HUES48 (cell line): ENCODE measurements around the gene SPATS2L.

Experiments used
- H3K27ac ChIP-seq: one replicate; pipeline ENCODE4 v1.7.0; 2013; ENCODE audit warnings: low read depth, low read length, inconsistent platforms
- H3K27me3 ChIP-seq: 2 replicates; pipeline ENCODE4 v1.6.1; 2013; ENCODE audit warnings: mild to moderate bottlenecking, low read length; ENCODE audit not compliant: control insufficient read depth, insufficient read depth
- H3K36me3 ChIP-seq: 2 replicates; pipeline ENCODE4 v1.6.1; 2013; ENCODE audit warnings: low read length; ENCODE audit not compliant: control insufficient read depth, insufficient read depth
- H3K4me1 ChIP-seq: 2 replicates; pipeline ENCODE4 v1.6.1; 2013; ENCODE audit warnings: mild to moderate bottlenecking, low read length; ENCODE audit not compliant: control insufficient read depth, insufficient read depth
- H3K4me3 ChIP-seq: 2 replicates; pipeline ENCODE4 v1.5.1; 2013; ENCODE audit warnings: mild to moderate bottlenecking, low read depth, low read length
- H3K9ac ChIP-seq: 2 replicates; pipeline ENCODE4 v1.6.1; 2013; ENCODE audit warnings: mild to moderate bottlenecking, low read depth, low read length, moderate library complexity
- H3K9me3 ChIP-seq: 2 replicates; pipeline ENCODE4 v1.6.1; 2013; ENCODE audit warnings: low read length; ENCODE audit not compliant: control insufficient read depth, insufficient read depth

SPATS2L gene

DNA sequence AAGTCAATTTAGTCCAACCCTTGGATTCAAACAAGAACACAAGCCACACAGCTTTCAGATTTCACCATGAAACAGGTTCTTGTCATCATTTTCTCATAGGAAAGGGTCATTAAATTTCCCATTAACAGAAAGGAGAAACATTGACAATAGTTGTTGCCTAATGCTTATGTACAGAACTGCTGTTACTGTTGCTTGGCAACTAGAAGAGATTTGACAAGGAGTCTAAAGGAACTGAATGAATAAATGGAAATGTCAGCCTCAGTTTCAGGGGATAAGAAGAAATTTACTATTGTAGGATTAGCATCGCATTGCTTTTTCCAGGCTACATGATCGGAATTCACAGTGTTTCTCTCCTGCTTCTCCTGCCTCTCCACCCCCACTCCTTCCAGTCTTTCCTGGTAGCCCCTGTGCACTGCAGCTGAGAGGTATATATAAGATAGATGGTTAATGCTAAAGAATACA is 90.3 kb downstream of the SPATS2L start:
- Histone ChIP-seq H3K4me3 (no peak overlapping the region), H3K9ac (no peak overlapping the region), H3K27me3 (no peaks in the 10 kb centered on the region), H3K4me1 (peaks cover 14% of the 10 kb centered on the region), H3K9me3 (no peaks in the 10 kb centered on the region), H3K36me3 (peaks cover 3% of the 10 kb centered on the region; the same call in 1 of the 2 replicates), H3K27ac (no peak overlapping the region)

DNA sequence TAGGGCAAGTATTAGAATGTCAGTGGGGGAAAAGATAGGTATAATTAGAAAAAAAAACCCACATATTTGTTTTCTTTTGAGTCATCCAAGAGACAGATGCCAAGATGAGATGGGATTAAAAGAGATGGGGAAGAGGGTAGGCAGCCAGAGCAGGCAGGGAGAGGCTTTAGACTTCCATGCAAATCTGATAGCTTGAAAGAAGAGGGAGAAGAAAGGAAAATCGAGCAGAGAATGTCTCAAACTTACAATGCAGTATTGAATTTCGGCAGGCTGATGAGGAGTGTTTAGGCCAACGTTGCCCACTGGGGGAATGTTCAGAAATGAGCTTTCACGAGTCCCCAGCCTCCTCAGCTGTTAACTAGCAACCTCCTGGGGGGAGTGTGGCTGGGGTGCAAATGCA is 91.3 kb downstream of the SPATS2L start:
- Histone ChIP-seq H3K36me3 (0 out of 2 replicates have a peak, but pooled peaks cover 4% of the 10 kb centered on the region), H3K27ac (no peak overlapping the region), H3K4me1 (peaks cover 14% of the 10 kb centered on the region), H3K9ac (no peak overlapping the region), H3K27me3 (no peaks in the 10 kb centered on the region), H3K9me3 (no peaks in the 10 kb centered on the region), H3K4me3 (no peak overlapping the region)

DNA sequence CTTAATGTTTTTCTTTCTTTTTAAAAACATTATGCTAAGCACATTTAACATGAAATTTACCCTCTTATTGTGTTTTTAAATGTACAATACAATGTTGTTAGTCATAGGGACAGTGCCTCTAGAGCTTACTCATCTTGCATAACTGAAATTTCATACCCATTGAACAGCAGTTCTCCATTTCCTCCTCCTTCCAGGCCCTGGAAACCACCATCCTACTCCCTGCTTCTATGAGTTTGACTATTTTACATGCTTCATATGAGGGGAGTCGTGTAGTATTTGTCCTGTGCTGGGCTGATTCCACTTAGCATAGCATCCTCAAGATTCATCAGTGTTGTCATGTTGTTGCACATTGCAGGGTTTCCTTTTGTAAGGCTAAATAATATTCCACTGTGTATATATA is 92.6 kb downstream of the SPATS2L start:
- Histone ChIP-seq H3K4me3 (no peak overlapping the region), H3K9me3 (no peaks in the 10 kb centered on the region), H3K36me3 (0 out of 2 replicates have a peak, but pooled peaks cover 4% of the 10 kb centered on the region), H3K27me3 (no peaks in the 10 kb centered on the region), H3K4me1 (peaks cover 13% of the 10 kb centered on the region), H3K27ac (no peak overlapping the region), H3K9ac (no peak overlapping the region)

DNA sequence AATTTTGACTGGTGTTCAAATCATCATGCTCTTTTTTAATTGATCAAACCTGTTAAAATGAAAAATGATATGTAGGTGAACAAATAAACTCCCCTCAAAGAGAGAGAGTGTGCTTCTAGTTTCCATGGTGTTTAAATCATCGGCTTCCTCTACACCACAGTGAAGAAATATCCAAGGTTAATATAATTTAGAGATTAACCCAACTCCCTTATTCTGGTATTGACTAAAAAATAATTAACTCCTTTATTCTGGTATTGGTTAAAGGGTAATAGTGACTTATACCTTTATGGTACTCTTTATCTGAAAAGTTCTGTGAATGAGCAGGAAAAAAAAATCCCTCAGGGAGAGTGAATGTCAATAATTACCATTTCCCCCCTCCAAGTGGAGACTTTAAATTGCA is 93.1 kb downstream of the SPATS2L start:
- H3K9ac ChIP-seq, result no peak overlapping the region
- H3K27me3 ChIP-seq, result no peaks in the 10 kb centered on the region
- no peak overlapping the region for H3K27ac ChIP-seq
- H3K9me3 ChIP-seq, result no peaks in the 10 kb centered on the region
- H3K4me3 ChIP-seq, result no peak overlapping the region
- peaks cover 7% of the 10 kb centered on the region for H3K4me1 ChIP-seq
- 0 out of 2 replicates have a peak, but pooled peaks cover 4% of the 10 kb centered on the region for H3K36me3 ChIP-seq

DNA sequence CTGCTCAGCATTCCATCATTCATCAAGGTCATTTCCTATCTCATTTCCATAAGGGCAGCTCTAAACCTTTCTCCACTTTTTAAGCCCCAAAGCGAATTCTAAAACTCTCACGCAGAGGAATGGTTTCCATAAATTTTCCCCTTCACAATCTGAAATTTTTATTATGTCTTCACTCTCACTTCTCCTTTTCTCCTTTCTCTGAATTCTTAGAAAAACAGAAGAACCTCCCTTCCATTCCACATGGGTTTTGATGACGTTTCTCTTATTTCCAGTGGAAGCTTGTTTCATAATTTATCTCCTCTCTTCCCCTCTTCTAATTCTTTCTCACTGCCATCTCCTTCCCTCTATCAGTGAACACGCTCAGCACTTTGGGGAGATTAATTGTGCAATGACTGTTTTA is 97.3 kb downstream of the SPATS2L start:
- H3K9ac ChIP-seq, result no peak overlapping the region
- peaks cover 10% of the 10 kb centered on the region for H3K4me1 ChIP-seq
- no peak overlapping the region for H3K4me3 ChIP-seq
- 0 out of 2 replicates have a peak, but pooled peaks cover 4% of the 10 kb centered on the region for H3K36me3 ChIP-seq
- no peak overlapping the region for H3K27ac ChIP-seq
- no peaks in the 10 kb centered on the region for H3K9me3 ChIP-seq
- H3K27me3 ChIP-seq, result no peaks in the 10 kb centered on the region

DNA sequence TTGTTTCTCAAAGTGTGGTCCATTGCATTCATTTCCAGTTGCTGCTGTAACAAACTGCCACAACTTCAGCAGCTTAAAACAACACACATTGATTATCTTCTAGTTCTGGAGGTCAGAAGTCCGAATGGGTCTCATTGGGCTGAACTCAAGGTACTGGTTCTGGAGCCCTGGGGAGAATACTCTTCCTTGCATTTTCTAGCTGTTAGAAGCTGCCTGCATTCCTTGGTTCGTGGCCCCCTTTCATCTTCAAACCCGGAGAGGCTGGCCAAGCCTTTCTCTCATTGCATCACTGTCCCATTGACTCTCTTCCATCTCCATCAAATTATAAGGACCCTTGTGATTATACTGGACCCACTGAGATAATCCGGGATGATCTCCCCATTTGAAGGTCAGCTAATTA is 98.1 kb downstream of the SPATS2L start:
- Histone ChIP-seq H3K9me3 (no peaks in the 10 kb centered on the region), H3K9ac (no peak overlapping the region), H3K4me1 (peaks cover 10% of the 10 kb centered on the region), H3K27ac (no peak overlapping the region), H3K4me3 (no peak overlapping the region), H3K27me3 (no peaks in the 10 kb centered on the region), H3K36me3 (0 out of 2 replicates have a peak, but pooled peaks cover 4% of the 10 kb centered on the region)

DNA sequence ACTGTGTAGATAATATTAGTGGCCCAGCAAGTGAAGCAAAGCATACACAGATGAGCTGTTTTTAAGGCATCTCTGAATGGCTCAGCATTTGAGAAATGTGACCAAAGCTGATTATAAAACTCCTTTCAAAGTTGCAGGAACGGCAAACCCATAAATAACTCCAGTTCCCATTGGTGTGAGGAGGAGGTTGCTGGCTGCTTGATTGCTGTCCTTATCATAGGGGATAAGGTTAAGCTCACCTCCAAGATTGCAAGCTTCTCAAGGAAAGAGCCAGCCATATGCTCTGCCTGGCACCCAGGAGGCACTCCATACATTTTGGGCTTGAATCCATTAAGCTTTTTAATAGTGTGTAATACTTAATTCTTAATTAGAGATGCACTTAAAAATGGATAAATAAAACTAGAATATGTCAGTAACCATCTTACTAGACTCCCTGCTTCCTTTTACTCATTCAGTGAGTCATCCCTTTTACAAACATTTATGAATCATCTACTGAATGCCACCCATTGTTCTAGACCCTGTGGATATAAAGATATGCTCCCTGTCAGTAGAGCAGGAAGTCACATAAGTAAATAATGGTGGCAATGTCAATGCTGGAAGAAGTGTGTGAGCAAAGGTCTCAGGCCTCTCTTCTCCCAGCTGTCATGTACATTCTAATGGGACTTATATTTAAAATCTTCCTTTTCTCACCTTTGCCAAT is 99.3 kb downstream of the SPATS2L start:
- Histone ChIP-seq H3K9ac (no peak overlapping the region), H3K36me3 (0 out of 2 replicates have a peak, but pooled peaks cover 4% of the 10 kb centered on the region), H3K4me3 (no peak overlapping the region), H3K27ac (peak overlapping the region; percentile 76), H3K27me3 (no peaks in the 10 kb centered on the region), H3K4me1 (peaks cover 10% of the 10 kb centered on the region), H3K9me3 (no peaks in the 10 kb centered on the region)

DNA sequence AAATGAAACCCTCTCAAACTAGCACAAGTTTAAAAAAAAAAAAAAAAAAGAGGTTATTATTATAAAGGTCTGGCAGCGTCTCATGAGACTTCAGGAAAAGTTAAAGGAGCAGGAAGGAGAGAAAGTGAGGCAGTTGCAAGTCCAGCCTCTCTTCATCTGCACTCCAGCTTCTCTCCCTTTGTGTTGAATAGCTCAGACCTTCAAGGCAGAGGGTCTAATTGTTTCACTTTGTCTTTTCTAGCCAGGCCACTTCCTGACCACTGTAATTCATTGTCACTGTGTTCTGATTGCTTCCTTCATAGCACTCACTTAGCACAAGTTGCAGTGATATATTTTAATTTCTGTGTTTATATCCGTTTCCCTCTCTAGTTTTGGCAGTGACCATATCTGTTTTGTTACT is 99.9 kb downstream of the SPATS2L start:
- H3K27ac ChIP-seq, result peak overlapping the region; percentile 76
- H3K9ac ChIP-seq, result no peak overlapping the region
- no peak overlapping the region for H3K4me3 ChIP-seq
- peaks cover 10% of the 10 kb centered on the region for H3K4me1 ChIP-seq
- H3K27me3 ChIP-seq, result no peaks in the 10 kb centered on the region
- H3K36me3 ChIP-seq, result 0 out of 2 replicates have a peak, but pooled peaks cover 4% of the 10 kb centered on the region
- H3K9me3 ChIP-seq, result no peaks in the 10 kb centered on the region

DNA sequence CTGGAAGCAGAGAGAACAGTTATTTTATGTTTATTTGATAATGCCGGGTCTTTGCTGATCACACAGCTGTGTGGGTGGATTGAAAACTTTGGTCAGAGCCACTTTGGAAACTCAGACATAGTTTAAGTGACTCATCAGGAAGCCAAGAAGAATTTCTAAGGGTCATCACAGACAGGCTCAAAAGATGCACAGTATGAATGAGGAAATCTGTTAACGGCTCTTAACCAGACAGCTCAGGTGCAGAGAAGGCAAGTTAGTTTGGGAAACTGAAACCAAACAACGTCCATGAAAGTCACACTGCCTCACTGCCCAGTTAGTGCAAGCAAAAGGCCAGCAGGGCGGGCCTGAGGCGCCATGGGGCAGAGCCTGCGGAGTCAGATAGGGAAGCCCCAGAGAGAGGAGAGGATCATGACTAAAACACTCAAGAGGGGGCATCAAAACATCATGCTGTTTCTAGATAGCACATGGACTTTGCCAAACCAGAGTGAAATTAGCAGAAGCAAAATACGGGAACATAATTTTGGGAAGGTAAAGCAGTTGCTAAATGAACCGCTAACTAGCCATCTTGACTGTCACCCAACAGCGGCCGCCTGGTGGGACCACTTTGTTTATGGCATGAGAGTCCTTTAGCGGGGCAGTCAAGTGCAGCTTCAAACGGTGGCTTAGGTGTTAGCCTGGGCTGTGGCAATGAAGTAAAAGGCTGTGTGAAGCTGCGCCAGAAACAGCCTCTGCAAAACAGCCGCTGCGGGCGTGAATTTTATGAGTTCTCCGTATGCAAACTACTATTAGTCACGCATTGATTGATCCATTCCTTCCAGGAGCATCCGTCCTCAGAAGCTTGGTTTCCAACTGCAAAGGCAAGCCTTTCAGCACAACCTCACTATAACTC is 102.2 kb downstream of the SPATS2L start:
- H3K27me3 ChIP-seq, result no peaks in the 10 kb centered on the region
- H3K4me3 ChIP-seq, result no peak overlapping the region
- H3K27ac ChIP-seq, result peak overlapping the region; percentile 17
- peaks cover 10% of the 10 kb centered on the region for H3K4me1 ChIP-seq
- no peaks in the 10 kb centered on the region for H3K9me3 ChIP-seq
- peaks cover 16% of the 10 kb centered on the region for H3K36me3 ChIP-seq
- H3K9ac ChIP-seq, result no peak overlapping the region

DNA sequence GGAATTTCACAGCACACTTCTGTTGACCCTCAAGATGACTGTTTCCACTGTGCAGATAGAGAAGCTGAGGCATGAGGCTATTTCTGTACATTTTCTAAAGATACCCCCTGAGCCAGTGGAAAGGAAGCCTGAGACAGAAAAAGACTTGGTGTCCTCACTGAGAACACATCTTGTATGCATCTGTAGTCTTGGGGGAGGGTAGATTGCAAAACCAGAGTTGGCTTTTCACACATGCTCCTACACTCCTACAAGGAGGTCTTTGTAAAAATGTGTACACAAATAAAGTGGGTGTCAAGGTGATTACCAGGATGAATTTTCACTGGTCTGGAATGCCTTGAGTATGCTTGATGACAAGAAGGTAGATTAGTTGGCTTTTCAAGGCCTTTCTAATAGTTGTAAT is 105.3 kb downstream of the SPATS2L start:
- Histone ChIP-seq H3K36me3 (peaks cover 25% of the 10 kb centered on the region), H3K9ac (no peak overlapping the region), H3K9me3 (no peaks in the 10 kb centered on the region), H3K4me3 (no peak overlapping the region), H3K4me1 (peaks cover 12% of the 10 kb centered on the region), H3K27me3 (no peaks in the 10 kb centered on the region), H3K27ac (no peak overlapping the region)

DNA sequence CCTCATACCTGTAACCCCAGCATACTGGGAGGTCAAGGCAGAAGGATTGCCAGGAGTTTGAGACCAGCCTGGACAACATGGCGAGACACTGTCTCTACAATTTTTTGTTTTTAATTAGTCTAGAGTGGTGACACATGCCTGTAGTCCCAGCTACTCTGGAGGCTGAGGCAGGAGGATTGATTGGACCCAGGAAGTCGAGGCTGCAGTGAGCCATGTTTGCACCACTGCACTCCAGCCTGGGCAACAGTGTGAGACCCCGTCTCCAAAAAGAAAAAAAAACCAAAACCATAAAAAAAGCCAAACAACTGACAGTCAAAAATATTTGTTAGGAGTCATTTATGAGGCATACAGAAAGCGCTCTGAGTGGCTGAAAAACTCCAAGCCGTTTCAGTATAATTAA is 107.9 kb downstream of the SPATS2L start:
- H3K27me3 ChIP-seq, result no peaks in the 10 kb centered on the region
- H3K4me3 ChIP-seq, result no peak overlapping the region
- peaks cover 32% of the 10 kb centered on the region for H3K36me3 ChIP-seq
- H3K4me1 ChIP-seq, result peaks cover 14% of the 10 kb centered on the region; the same call in 1 of the 2 replicates
- no peak overlapping the region for H3K27ac ChIP-seq
- H3K9ac ChIP-seq, result no peak overlapping the region
- H3K9me3 ChIP-seq, result no peaks in the 10 kb centered on the region
